ENCODE results near the gene PKDCC. TPM values are rescaled to one million over a fixed set of nuclear protein-coding genes. Genes with fewer than 3 reads are reported as not detected.
A peak's percentile ranks its signal among the peaks of the same experiment; 100 is the strongest.

The PKDCC gene
- total and polyA plus RNA-seq, 4 donors = 2.0 to 76.0 (median 19.8) TPM

GRCh38 chr2:42089340-42089925 lies 41.6 kb downstream of the PKDCC start:
- TF ChIP-seq ATF3 (IDR thresholded peaks at IDR 0.05) (no peak), RAD21 (IDR thresholded peaks at IDR 0.05) (peak; percentile 44 to 69), EGR1 (IDR thresholded peaks at IDR 0.05; ENCODE audit: low read depth in 2 of 2) (no peak), HNF4G (IDR thresholded peaks at IDR 0.05) (no peak), YY1 (IDR thresholded peaks at IDR 0.05) (no peak), ZBTB33 (IDR thresholded peaks at IDR 0.05) (no peak), SP1 (IDR thresholded peaks at IDR 0.05) (no peak)
- TF ChIP-seq, protein P1, sequence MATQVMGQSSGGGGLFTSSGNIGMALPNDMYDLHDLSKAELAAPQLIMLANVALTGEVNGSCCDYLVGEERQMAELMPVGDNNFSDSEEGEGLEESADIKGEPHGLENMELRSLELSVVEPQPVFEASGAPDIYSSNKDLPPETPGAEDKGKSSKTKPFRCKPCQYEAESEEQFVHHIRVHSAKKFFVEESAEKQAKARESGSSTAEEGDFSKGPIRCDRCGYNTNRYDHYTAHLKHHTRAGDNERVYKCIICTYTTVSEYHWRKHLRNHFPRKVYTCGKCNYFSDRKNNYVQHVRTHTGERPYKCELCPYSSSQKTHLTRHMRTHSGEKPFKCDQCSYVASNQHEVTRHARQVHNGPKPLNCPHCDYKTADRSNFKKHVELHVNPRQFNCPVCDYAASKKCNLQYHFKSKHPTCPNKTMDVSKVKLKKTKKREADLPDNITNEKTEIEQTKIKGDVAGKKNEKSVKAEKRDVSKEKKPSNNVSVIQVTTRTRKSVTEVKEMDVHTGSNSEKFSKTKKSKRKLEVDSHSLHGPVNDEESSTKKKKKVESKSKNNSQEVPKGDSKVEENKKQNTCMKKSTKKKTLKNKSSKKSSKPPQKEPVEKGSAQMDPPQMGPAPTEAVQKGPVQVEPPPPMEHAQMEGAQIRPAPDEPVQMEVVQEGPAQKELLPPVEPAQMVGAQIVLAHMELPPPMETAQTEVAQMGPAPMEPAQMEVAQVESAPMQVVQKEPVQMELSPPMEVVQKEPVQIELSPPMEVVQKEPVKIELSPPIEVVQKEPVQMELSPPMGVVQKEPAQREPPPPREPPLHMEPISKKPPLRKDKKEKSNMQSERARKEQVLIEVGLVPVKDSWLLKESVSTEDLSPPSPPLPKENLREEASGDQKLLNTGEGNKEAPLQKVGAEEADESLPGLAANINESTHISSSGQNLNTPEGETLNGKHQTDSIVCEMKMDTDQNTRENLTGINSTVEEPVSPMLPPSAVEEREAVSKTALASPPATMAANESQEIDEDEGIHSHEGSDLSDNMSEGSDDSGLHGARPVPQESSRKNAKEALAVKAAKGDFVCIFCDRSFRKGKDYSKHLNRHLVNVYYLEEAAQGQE (IDR thresholded peaks at IDR 0.05) = no peak
- TF ChIP-seq, protein P2, sequence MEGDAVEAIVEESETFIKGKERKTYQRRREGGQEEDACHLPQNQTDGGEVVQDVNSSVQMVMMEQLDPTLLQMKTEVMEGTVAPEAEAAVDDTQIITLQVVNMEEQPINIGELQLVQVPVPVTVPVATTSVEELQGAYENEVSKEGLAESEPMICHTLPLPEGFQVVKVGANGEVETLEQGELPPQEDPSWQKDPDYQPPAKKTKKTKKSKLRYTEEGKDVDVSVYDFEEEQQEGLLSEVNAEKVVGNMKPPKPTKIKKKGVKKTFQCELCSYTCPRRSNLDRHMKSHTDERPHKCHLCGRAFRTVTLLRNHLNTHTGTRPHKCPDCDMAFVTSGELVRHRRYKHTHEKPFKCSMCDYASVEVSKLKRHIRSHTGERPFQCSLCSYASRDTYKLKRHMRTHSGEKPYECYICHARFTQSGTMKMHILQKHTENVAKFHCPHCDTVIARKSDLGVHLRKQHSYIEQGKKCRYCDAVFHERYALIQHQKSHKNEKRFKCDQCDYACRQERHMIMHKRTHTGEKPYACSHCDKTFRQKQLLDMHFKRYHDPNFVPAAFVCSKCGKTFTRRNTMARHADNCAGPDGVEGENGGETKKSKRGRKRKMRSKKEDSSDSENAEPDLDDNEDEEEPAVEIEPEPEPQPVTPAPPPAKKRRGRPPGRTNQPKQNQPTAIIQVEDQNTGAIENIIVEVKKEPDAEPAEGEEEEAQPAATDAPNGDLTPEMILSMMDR (IDR thresholded peaks at IDR 0.05; ENCODE audit: low read depth, low read length, missing input control) = peak; percentile 46
- 69% methylated on average over 16 of the region's 16 CpGs for WGBS
- Histone ChIP-seq H3K4me1 (ENCODE audit: control insufficient read depth in 4 of 4, insufficient read depth in 4 of 4, low read length in 3 of 4) (peaks cover 0 to 25% (median 12%) of the 10 kb centered on the region in 4 donors), H3K27me3 (ENCODE audit: control insufficient read depth in 4 of 4, insufficient read depth in 4 of 4, low read length in 3 of 4) (no peaks in the 10 kb centered on the region), H3K9ac (ENCODE audit: low read depth in 1 of 2, low read length in 2 of 2) (no peak overlapping the region), H3K27ac (ENCODE audit: low read depth in 1 of 2, low read length in 2 of 2) (no peak overlapping the region), H3K9me3 (ENCODE audit: control insufficient read depth in 4 of 4, low read length in 3 of 4) (no peaks in the 10 kb centered on the region), H3K36me3 (ENCODE audit: control insufficient read depth in 4 of 4, insufficient read depth in 3 of 4, low read depth in 1 of 4, low read length in 3 of 4) (no peaks in the 10 kb centered on the region), H3K4me3 (ENCODE audit: low read depth in 1 of 3, low read length in 3 of 3) (no peak overlapping the region)
- peak; percentile 78 for DNase-seq (ENCODE audit: low spot score)

DNA sequence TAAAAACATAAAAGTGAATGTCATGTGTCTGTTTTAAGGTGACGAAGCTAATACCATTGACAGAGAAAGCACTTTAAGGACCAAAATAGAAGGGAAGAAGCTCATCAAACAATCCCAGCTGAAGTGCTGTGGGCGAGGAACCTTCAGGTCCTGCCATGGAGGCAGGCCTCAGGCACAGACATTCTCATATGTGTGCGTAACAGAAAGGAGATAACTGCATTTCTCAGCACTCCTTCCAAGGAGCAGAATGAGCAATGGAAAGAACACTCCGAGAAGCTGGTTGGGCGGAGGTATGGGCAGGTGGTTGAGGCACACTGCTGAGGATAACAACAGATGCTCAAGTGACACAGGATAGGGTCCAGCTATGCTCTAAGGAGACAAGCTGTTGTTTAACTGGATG lies 42.4 kb downstream of the PKDCC start:
- TF ChIP-seq HNF4G (IDR thresholded peaks at IDR 0.05) = no peak
- TF ChIP-seq TAF1 (conservative IDR thresholded peaks at IDR 0.05) = no peak
- TF ChIP-seq YY1 (IDR thresholded peaks at IDR 0.05) = no peak
- no peak for TF ChIP-seq HNF4A (conservative IDR thresholded peaks at IDR 0.05)
- TF ChIP-seq, protein P2 (IDR thresholded peaks at IDR 0.05; ENCODE audit: low read depth, low read length, missing input control) = no peak
- TF ChIP-seq ZBTB33 (IDR thresholded peaks at IDR 0.05) = no peak
- no peaks in the 10 kb centered on the region for H3K27me3 ChIP-seq (ENCODE audit: control insufficient read depth in 4 of 4, insufficient read depth in 4 of 4, low read length in 3 of 4)
- H3K36me3 ChIP-seq (ENCODE audit: control insufficient read depth in 4 of 4, insufficient read depth in 3 of 4, low read depth in 1 of 4, low read length in 3 of 4) = no peaks in the 10 kb centered on the region
- H3K9ac ChIP-seq (ENCODE audit: low read depth in 1 of 2, low read length in 2 of 2) = no peak overlapping the region
- DNase-seq (ENCODE audit: low spot score) = no peak
- no peak overlapping the region for H3K4me3 ChIP-seq (ENCODE audit: low read depth in 1 of 3, low read length in 3 of 3)
- WGBS = 98% methylated on average over 5 of the region's 5 CpGs
- H3K27ac ChIP-seq (ENCODE audit: low read depth in 1 of 2, low read length in 2 of 2) = no peak overlapping the region
- H3K9me3 ChIP-seq (ENCODE audit: control insufficient read depth in 4 of 4, low read length in 3 of 4) = no peaks in the 10 kb centered on the region
- H3K4me1 ChIP-seq (ENCODE audit: control insufficient read depth in 4 of 4, insufficient read depth in 4 of 4, low read length in 3 of 4) = peaks cover 0 to 25% (median 12%) of the 10 kb centered on the region in 4 donors

Measured in liver (tissue), 9 donors.